ENCODE data around the gene OR2C3. TPM values are rescaled to one million over a fixed set of nuclear protein-coding genes. Genes with fewer than 3 reads are reported as not detected.
"Not testable (repeated sequence)": the region's sequence is repeated elsewhere in the genome, so short reads cannot be mapped to it uniquely, and the experiment has no call there.

The OR2C3 gene
- total and polyA plus RNA-seq, 2 experiments from 2014 or later = not detected

DNA sequence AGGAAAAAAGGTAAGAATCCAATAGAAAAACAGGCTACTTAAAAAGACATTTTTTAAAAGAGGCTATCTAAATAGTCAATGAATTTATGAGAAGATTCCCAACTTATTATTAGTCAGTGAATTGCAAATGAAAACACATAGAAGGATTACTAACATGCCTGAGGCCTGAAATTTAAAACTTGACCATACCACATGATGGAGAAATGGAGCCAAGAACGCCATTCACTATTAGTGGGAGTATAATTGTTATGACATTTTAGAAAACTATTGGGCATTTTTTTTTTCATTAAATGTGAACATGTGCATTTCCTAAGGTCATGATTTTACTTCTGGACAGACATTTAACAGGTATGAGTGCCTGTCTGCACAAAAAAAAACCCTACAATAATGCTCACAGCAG lies 53.5 kb downstream of the OR2C3 start (continued):
- TF ChIP-seq, protein P1, sequence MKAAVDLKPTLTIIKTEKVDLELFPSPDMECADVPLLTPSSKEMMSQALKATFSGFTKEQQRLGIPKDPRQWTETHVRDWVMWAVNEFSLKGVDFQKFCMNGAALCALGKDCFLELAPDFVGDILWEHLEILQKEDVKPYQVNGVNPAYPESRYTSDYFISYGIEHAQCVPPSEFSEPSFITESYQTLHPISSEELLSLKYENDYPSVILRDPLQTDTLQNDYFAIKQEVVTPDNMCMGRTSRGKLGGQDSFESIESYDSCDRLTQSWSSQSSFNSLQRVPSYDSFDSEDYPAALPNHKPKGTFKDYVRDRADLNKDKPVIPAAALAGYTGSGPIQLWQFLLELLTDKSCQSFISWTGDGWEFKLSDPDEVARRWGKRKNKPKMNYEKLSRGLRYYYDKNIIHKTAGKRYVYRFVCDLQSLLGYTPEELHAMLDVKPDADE (IDR thresholded peaks at IDR 0.05) = no peak
- no peak for TF ChIP-seq EZH2phosphoT487 (IDR thresholded peaks at IDR 0.05; ENCODE audit: unreplicated experiment)
- TF ChIP-seq, protein P2, sequence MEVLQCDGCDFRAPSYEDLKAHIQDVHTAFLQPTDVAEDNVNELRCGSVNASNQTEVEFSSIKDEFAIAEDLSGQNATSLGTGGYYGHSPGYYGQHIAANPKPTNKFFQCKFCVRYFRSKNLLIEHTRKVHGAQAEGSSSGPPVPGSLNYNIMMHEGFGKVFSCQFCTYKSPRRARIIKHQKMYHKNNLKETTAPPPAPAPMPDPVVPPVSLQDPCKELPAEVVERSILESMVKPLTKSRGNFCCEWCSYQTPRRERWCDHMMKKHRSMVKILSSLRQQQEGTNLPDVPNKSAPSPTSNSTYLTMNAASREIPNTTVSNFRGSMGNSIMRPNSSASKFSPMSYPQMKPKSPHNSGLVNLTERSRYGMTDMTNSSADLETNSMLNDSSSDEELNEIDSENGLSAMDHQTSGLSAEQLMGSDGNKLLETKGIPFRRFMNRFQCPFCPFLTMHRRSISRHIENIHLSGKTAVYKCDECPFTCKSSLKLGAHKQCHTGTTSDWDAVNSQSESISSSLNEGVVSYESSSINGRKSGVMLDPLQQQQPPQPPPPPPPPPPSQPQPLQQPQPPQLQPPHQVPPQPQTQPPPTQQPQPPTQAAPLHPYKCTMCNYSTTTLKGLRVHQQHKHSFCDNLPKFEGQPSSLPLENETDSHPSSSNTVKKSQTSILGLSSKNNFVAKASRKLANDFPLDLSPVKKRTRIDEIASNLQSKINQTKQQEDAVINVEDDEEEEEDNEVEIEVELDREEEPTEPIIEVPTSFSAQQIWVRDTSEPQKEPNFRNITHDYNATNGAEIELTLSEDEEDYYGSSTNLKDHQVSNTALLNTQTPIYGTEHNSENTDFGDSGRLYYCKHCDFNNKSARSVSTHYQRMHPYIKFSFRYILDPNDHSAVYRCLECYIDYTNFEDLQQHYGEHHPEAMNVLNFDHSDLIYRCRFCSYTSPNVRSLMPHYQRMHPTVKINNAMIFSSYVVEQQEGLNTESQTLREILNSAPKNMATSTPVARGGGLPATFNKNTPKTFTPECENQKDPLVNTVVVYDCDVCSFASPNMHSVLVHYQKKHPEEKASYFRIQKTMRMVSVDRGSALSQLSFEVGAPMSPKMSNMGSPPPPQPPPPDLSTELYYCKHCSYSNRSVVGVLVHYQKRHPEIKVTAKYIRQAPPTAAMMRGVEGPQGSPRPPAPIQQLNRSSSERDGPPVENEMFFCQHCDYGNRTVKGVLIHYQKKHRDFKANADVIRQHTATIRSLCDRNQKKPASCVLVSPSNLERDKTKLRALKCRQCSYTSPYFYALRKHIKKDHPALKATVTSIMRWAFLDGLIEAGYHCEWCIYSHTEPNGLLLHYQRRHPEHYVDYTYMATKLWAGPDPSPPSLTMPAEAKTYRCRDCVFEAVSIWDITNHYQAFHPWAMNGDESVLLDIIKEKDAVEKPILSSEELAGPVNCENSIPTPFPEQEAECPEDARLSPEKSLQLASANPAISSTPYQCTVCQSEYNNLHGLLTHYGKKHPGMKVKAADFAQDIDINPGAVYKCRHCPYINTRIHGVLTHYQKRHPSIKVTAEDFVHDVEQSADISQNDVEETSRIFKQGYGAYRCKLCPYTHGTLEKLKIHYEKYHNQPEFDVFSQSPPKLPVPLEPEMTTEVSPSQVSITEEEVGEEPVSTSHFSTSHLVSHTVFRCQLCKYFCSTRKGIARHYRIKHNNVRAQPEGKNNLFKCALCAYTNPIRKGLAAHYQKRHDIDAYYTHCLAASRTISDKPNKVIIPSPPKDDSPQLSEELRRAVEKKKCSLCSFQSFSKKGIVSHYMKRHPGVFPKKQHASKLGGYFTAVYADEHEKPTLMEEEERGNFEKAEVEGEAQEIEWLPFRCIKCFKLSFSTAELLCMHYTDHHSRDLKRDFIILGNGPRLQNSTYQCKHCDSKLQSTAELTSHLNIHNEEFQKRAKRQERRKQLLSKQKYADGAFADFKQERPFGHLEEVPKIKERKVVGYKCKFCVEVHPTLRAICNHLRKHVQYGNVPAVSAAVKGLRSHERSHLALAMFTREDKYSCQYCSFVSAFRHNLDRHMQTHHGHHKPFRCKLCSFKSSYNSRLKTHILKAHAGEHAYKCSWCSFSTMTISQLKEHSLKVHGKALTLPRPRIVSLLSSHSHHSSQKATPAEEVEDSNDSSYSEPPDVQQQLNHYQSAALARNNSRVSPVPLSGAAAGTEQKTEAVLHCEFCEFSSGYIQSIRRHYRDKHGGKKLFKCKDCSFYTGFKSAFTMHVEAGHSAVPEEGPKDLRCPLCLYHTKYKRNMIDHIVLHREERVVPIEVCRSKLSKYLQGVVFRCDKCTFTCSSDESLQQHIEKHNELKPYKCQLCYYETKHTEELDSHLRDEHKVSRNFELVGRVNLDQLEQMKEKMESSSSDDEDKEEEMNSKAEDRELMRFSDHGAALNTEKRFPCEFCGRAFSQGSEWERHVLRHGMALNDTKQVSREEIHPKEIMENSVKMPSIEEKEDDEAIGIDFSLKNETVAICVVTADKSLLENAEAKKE (CRISPR knock-in tag; IDR thresholded peaks at IDR 0.05) = no peak
- no peak for TF ChIP-seq EZH2 (IDR thresholded peaks at IDR 0.05; ENCODE audit: low read depth, unreplicated experiment)

DNA sequence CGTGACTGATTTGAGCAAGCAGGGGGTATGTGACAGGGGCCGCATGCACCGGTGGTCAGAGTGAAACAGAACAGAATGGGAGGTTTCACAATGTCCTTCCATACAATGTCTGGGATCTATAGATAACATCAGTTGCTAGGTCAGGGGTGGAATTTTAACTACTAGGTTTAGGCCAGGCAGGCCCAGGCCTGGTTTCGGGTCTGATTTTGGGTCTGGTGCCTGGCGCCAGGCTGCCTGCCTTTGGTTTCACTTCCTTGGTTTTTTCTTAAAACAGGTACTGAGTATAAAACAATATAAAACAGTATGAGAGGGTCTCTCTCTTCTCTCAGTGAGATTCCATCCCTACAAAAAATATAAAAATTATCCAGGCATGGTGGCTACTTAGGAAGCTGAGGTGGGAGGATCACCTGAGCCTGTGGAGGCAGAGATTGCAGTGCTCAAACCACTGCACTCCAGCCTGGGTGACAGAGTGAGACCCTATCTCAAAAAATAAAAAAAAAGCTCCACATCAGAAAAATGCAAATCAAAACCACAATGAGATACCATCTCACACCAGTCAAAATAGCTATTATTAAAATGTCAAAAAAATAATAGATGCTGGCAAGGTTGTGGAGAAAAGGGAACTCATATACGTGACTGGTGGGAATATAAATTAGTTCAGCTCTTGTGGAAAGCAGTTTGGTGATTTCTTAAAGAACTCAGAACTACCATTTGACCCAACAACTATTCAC lies 59.7 kb downstream of the OR2C3 start:
- not testable (repeated sequence) for ATAC-seq; DNase-seq (ENCODE audit: low spot score); H3K36me3 ChIP-seq (ENCODE audit: insufficient read depth); H3K27ac ChIP-seq (ENCODE audit: low read depth); H3K4me2 ChIP-seq; H3K9me2 ChIP-seq (ENCODE audit: insufficient read depth); H3K79me2 ChIP-seq (replicated peaks; ENCODE audit: insufficient read depth); H3K27me3 ChIP-seq (ENCODE audit: insufficient read depth); H3K27ac Mint-ChIP-seq; H3K4me3 Mint-ChIP-seq; H2AFZ ChIP-seq; H3K27me3 Mint-ChIP-seq (ENCODE audit: insufficient read depth, low read depth, poor library complexity); H3F3A ChIP-seq (replicated peaks; ENCODE audit: low read depth); H3K4me3 ChIP-seq; H4K20me1 ChIP-seq (replicated peaks; ENCODE audit: insufficient read depth)
- peaks cover 13% of the 10 kb centered on the region; the same call in 1 of the 3 replicates for H3K36me3 Mint-ChIP-seq (ENCODE audit: low read depth)
- peaks cover 16% of the 10 kb centered on the region for H3K9me3 Mint-ChIP-seq
- peaks cover 19% of the 10 kb centered on the region for H3K4me1 ChIP-seq (ENCODE audit: insufficient read depth)
- peaks cover 17% of the 10 kb centered on the region for H3K4me1 Mint-ChIP-seq

Measured in GM23338 (cell line).